ENCODE results near the gene EXOSC3. TPM values are rescaled to one million over a fixed set of nuclear protein-coding genes. Genes with fewer than 3 reads are reported as not detected.
A peak's percentile ranks its signal among the peaks of the same experiment; 100 is the strongest.

The EXOSC3 gene
- total and polyA plus RNA-seq, 11 donors, result 9.6 to 24.0 (median 14.0) TPM

DNA sequence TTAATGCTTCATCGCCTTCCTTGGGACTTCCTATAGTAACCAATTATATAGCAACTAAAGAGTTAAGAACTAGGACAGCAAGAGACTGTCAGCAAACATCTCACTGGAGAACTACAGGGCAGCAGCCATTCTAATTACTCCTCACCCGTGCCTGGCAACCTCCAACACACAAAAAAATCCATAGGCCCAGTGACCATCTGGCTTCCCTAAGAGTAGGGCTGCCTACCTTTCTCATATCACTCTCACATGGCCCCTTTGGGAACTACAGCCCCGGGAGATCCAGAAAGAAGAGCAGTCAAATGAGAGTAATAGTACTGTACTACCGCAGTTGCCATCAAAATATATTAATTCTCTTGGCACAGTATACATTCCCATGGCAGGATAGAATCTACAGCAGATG is 21.4 kb upstream of the EXOSC3 start:
- H3K27me3 ChIP-seq, result no peaks in the 10 kb centered on the region
- H3K4me1 ChIP-seq, result peaks cover 0 to 36% (median 21%) of the 10 kb centered on the region in 12 donors
- peaks cover 0 to 11% (median 5%) of the 10 kb centered on the region in 9 donors for H3K36me3 ChIP-seq
- no peaks in the 10 kb centered on the region for H3K9me3 ChIP-seq
- 62 to 67% (median 65%) methylated on average over 4 of the region's 4 CpGs for WGBS, 4 donors
- ATAC-seq, result no peak
- no peak for DNase-seq
- no peak overlapping the region for H3K4me3 ChIP-seq
- intact Hi-C loops (cut with DNase I), result loop anchor here in 1 of 10 donors (5.0 kb wide), 1 partner anchor 59 kb away; no protein-coding TSS in a partner anchor
- no peak overlapping the region for H3K27ac ChIP-seq
- no peak for TF ChIP-seq POLR2A (IDR thresholded peaks at IDR 0.05)
- TF ChIP-seq, protein P1, sequence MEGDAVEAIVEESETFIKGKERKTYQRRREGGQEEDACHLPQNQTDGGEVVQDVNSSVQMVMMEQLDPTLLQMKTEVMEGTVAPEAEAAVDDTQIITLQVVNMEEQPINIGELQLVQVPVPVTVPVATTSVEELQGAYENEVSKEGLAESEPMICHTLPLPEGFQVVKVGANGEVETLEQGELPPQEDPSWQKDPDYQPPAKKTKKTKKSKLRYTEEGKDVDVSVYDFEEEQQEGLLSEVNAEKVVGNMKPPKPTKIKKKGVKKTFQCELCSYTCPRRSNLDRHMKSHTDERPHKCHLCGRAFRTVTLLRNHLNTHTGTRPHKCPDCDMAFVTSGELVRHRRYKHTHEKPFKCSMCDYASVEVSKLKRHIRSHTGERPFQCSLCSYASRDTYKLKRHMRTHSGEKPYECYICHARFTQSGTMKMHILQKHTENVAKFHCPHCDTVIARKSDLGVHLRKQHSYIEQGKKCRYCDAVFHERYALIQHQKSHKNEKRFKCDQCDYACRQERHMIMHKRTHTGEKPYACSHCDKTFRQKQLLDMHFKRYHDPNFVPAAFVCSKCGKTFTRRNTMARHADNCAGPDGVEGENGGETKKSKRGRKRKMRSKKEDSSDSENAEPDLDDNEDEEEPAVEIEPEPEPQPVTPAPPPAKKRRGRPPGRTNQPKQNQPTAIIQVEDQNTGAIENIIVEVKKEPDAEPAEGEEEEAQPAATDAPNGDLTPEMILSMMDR (IDR thresholded peaks at IDR 0.05), result no peak

DNA sequence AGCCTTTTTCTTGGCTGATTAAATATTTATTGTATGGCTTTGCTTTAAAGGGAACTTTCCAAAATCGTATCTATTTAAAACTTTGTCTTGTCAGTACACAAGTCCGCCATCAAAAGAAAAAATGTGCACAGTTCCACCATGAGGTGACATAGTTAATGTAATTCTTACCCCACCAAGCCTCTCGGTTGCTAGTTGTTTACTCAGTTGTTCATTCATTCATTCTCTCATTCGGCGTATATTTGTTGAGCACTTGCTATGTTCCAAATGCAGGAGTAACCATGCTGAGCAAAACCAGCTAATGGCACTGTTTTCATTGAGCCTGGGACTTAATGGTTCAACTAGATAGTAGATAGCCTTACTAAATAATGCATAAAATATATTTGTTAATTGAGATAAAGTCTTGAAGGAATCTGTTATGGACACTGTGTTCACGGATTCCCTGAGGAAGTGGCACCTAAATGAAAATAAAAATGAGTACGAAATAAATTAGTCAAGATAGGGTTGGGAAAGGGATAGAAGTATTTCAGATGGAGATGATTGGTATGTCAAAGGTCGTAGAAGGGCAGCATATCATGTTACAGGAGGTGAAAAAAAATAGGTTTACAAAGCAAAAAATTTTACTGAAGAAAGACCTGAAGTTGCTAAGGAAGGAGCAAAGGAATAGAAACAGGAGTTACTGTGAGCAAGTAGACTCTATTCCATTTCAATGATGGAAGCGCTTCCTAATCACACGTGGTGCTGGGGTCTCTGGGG is 17.3 kb upstream of the EXOSC3 start:
- intact Hi-C loops (cut with DNase I), result loop anchor here in 1 of 10 donors (5.0 kb wide), 1 partner anchor 210 kb away; the partner anchor contains the start of gene TOMM5
- H3K4me3 ChIP-seq, result peak overlapping the region in 11 of 12 donors; percentile 77 to 100 (median 94)
- ATAC-seq (no peak), DNase-seq (no peak)
- no peaks in the 10 kb centered on the region for H3K27me3 ChIP-seq
- TF ChIP-seq, protein P1 (IDR thresholded peaks at IDR 0.05), result no peak
- TF ChIP-seq POLR2A (IDR thresholded peaks at IDR 0.05), result no peak
- 61 to 63% (median 62%) methylated on average over 10 of the region's 10 CpGs for WGBS, 4 donors
- peaks cover 0 to 41% (median 26%) of the 10 kb centered on the region in 12 donors for H3K4me1 ChIP-seq
- H3K36me3 ChIP-seq, result no peaks in the 10 kb centered on the region
- no peaks in the 10 kb centered on the region for H3K9me3 ChIP-seq
- peak overlapping the region in 2 of 12 donors; percentile 88 to 93 for H3K27ac ChIP-seq

DNA sequence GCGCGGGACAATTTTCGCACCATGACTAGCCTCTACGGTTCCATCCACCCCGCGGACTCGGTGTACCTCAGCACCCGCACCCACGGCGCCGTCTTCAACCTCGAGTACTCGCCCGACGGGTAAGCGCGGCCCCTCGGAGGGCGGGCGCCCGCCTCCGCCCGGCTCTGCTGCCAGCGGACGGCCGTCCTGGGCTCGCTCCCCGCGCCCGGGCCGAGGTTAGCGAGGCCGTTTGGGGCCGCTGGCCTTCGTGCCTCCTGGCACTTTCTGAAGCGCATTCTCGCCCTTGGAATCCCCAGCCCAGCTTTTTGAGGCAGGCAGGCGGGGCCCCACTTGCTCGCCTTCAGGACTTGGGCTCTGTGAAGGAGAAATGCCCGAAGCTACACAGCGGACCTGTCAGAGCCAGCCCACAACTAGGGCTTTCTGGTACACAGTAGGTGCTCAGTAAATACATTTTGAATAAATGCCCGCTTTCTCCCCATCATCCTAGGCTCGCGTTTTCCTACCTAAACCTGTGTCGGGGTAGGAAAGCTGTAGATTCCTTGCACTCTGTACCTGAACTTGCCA is 16.5 kb upstream of the EXOSC3 start:
- TF ChIP-seq POLR2A (IDR thresholded peaks at IDR 0.05), result no peak
- TF ChIP-seq, protein P1 (IDR thresholded peaks at IDR 0.05), result no peak
- H3K27ac ChIP-seq, result peak overlapping the region; percentile 28 to 93 (median 88)
- peak in 4 of 5 donors; percentile 25 to 67 (median 33) for DNase-seq
- peak overlapping the region; percentile 77 to 100 (median 95) for H3K4me3 ChIP-seq
- WGBS, 4 donors, result 1 to 8% (median 4%) methylated on average over 8 to 45 of the region's 45 CpGs
- peak; percentile 3 to 60 (median 32) for ATAC-seq
- intact Hi-C loops (cut with DNase I), result loop anchor here in 1 of 10 donors (5.0 kb wide), 1 partner anchor 209 kb away; the partner anchor contains the start of gene TOMM5
- peaks cover 0 to 36% (median 26%) of the 10 kb centered on the region in 12 donors for H3K4me1 ChIP-seq
- no peaks in the 10 kb centered on the region for H3K36me3 ChIP-seq
- no peaks in the 10 kb centered on the region for H3K9me3 ChIP-seq
- H3K27me3 ChIP-seq, result no peaks in the 10 kb centered on the region

All from heart left ventricle (tissue), 16 donors.